T-cell (primary cell): ENCODE data around the gene SKI. TPM values are rescaled to one million over a fixed set of nuclear protein-coding genes. Genes with fewer than 3 reads are reported as not detected.
A peak's percentile ranks its signal among the peaks of the same experiment; 100 is the strongest.

Experiments used
- ATAC-seq, 4 experiments: fragments of 200-7000 bp in 3 of 4; fragments of 150-1000 bp in 1 of 4; cut with Tn5 transposase; replicated peaks in 1 of 4; 1 replicate in 3 of 4; 2 replicates in 1 of 4; pipeline ENCODE4 v1.10.0; 2021; ENCODE audit warnings: moderate library complexity in 3 of 4, mild to moderate bottlenecking in 2 of 4, moderate number of reproducible peaks in 1 of 4
- CTCF ChIA-PET, 2 donors: fragments of 300-600 bp; sonication (Branson Sonifier 250); formaldehyde crosslinking; loops; one replicate each; lab custom pipeline; 2022; ENCODE audit warnings: antibody characterized with exemption in 2 of 2; lab: Charles Lee
- POLR2A ChIA-PET, 2 donors: fragments of 300-600 bp; sonication (Branson Sonifier 250); formaldehyde crosslinking; loops; one replicate each; lab custom pipeline; 2022; ENCODE audit warnings: antibody characterized with exemption in 2 of 2; lab: Charles Lee
- DNase-seq, 35 experiments: peaks; one replicate each; pipeline versions ENCODE4 v3.0.0 to v3.0.0-alpha.2; 2013 to 2023
- H3K27ac ChIP-seq: one replicate; pipeline ENCODE4 v1.5.1; 2013; ENCODE audit warnings: low read length
- H3K27me3 ChIP-seq, 2 experiments: replicated peaks in 1 of 2; 1 replicate in 1 of 2; 2 replicates in 1 of 2; pipeline versions ENCODE4 v1.6.1 to v1.7.0; 2013; ENCODE audit warnings: low read length in 1 of 2, mixed read lengths in 1 of 2; ENCODE audit not compliant: control insufficient read depth in 2 of 2, insufficient read depth in 2 of 2; ENCODE audit errors: extremely low read depth in 1 of 2
- H3K36me3 ChIP-seq, 2 donors: 1 replicate in 1 of 2; 2 replicates in 1 of 2; pipeline versions ENCODE4 v1.6.1 to v1.7.0; 2013; ENCODE audit warnings: low read length in 1 of 2; ENCODE audit not compliant: control insufficient read depth in 2 of 2, insufficient read depth in 1 of 2; ENCODE audit errors: extremely low read depth in 1 of 2
- H3K4me1 ChIP-seq, 2 experiments: 1 replicate in 1 of 2; 2 replicates in 1 of 2; pipeline versions ENCODE4 v1.6.1 to v1.7.0; 2013; ENCODE audit warnings: low read length in 2 of 2, mixed read lengths in 1 of 2; ENCODE audit not compliant: insufficient read depth in 2 of 2, control insufficient read depth in 1 of 2; ENCODE audit errors: extremely low read depth in 1 of 2
- H3K4me3 ChIP-seq, 2 donors: 1 replicate in 1 of 2; 2 replicates in 1 of 2; pipeline versions ENCODE4 v1.5.1 to v1.7.0; 2013; ENCODE audit warnings: mild to moderate bottlenecking in 2 of 2, low read length in 1 of 2, moderate library complexity in 1 of 2; ENCODE audit not compliant: control insufficient read depth in 1 of 2; ENCODE audit errors: extremely low read depth in 1 of 2
- H3K9me3 ChIP-seq: 2 replicates; pipeline ENCODE4 v1.7.0; 2013
- H3K27ac Mint-ChIP-seq, 2 donors: one replicate each; pipeline ENCODE4 v1.8.0; 2020 to 2021; ENCODE audit warnings: mild to moderate bottlenecking in 2 of 2, mixed read lengths in 2 of 2
- H3K27me3 Mint-ChIP-seq, 2 donors: one replicate each; pipeline ENCODE4 v1.8.0; 2021 to 2022; ENCODE audit warnings: mixed read lengths in 2 of 2
- H3K36me3 Mint-ChIP-seq: one replicate; pipeline ENCODE4 v1.8.0; 2021; ENCODE audit warnings: mixed read lengths
- H3K4me1 Mint-ChIP-seq, 3 donors: one replicate each; pipeline ENCODE4 v1.8.0; 2020 to 2022; ENCODE audit warnings: mixed read lengths in 3 of 3, mild to moderate bottlenecking in 1 of 3
- H3K4me3 Mint-ChIP-seq, 3 donors: one replicate each; pipeline ENCODE4 v1.8.0; 2020 to 2022; ENCODE audit warnings: mild to moderate bottlenecking in 3 of 3, mixed read lengths in 3 of 3, moderate library complexity in 3 of 3
- H3K9me3 Mint-ChIP-seq, 3 donors: one replicate each; pipeline ENCODE4 v1.8.0; 2020 to 2022; ENCODE audit warnings: mixed read lengths in 3 of 3
- WGBS: methylation state at CpG from one replicate; pipeline ENCODE4 v1.1.5; 2013; ENCODE audit warnings: missing lambda C conversion rate; ENCODE audit not compliant: insufficient coverage; 5-methylcytosine and 5-hydroxymethylcytosine counted together
- total RNA-seq, 35 experiments: library from RNA in 6 of 35; stranded (reverse) in 6 of 35; fragments of 120-200 nt in 1 of 35; gene quantifications; one replicate each; pipeline versions ENCODE4 v1.2.1 to v1.2.4 and lab custom pipeline; 2013 to 2026

The SKI gene
- total RNA-seq, 5 donors from 2014 or later (not counting 1 experiment from before 2014, with no cell fraction given) = 137 to 299 (median 157) TPM

- H3K36me3 Mint-ChIP-seq = no peaks in the 10 kb centered on the region
- H3K9me3 Mint-ChIP-seq = no peaks in the 10 kb centered on the region
- peak overlapping the region; percentile 92 to 93 for H3K27ac Mint-ChIP-seq
- 89% methylated on average over 3 of the region's 10 CpGs for WGBS
- peaks cover 17 to 36% (median 28%) of the 10 kb centered on the region in 3 donors for H3K4me1 Mint-ChIP-seq
- ChIA-PET POLR2A (no interaction called here), CTCF (interaction anchor here (0.5 to 1.0 kb wide), 2 partner anchors 184 to 389 kb away, joined by 3 read pairs; partner anchors contain the start of gene PRXL2B (in 1 of the 2))
- no peaks in the 10 kb centered on the region for H3K9me3 ChIP-seq
- peaks cover 0 to 2% of the 10 kb centered on the region in 2 donors for H3K36me3 ChIP-seq
- ATAC-seq = no peak
- H3K4me3 Mint-ChIP-seq = peak overlapping the region in 1 of 3 donors; percentile 80
- H3K4me3 ChIP-seq = no peak overlapping the region
- H3K27me3 ChIP-seq = no peaks in the 10 kb centered on the region
- no peak for DNase-seq
- H3K27ac ChIP-seq = peak overlapping the region; percentile 84
- H3K4me1 ChIP-seq = peaks cover 13 to 67% of the 10 kb centered on the region in 2 experiments
- no peaks in the 10 kb centered on the region for H3K27me3 Mint-ChIP-seq
Observed at GRCh38 chr1:2197707-2198165, 30.4 kb upstream of the SKI start.

- H3K27ac Mint-ChIP-seq = peak overlapping the region; percentile 92 to 93
- Histone ChIP-seq H3K27me3 (no peaks in the 10 kb centered on the region), H3K9me3 (no peaks in the 10 kb centered on the region), H3K36me3 (no peaks in the 10 kb centered on the region), H3K4me3 (peak overlapping the region in 1 of 2 donors; percentile 3), H3K4me1 (peaks cover 13 to 60% of the 10 kb centered on the region in 2 experiments), H3K27ac (peak overlapping the region; percentile 84)
- CTCF ChIA-PET = interaction anchor here in 1 of 2 donors (1.0 to 1.1 kb wide), 2 partner anchors 36 to 183 kb away, joined by 3 to 5 read pairs; no protein-coding TSS in a partner anchor
- POLR2A ChIA-PET = interaction anchor here in 1 of 2 donors (1.1 kb wide), 1 partner anchor 36 kb away, joined by 11 read pairs; no protein-coding TSS in a partner anchor
- DNase-seq (no peak), ATAC-seq (no peak)
- no peaks in the 10 kb centered on the region for H3K27me3 Mint-ChIP-seq
- H3K36me3 Mint-ChIP-seq = no peaks in the 10 kb centered on the region
- H3K9me3 Mint-ChIP-seq = no peaks in the 10 kb centered on the region
- peak overlapping the region in 1 of 3 donors; percentile 80 for H3K4me3 Mint-ChIP-seq
- 83% methylated on average over 8 of the region's 11 CpGs for WGBS
- peaks cover 17 to 33% (median 26%) of the 10 kb centered on the region in 3 donors for H3K4me1 Mint-ChIP-seq
Observed at GRCh38 chr1:2198571-2198970, 29.5 kb upstream of the SKI start.

GRCh38 chr1:2199042-2199810 lies 28.9 kb upstream of the SKI start:
- no peaks in the 10 kb centered on the region for H3K36me3 Mint-ChIP-seq
- no peaks in the 10 kb centered on the region for H3K9me3 ChIP-seq
- ATAC-seq = peak; percentile 58 to 66 (median 64)
- no peaks in the 10 kb centered on the region for H3K9me3 Mint-ChIP-seq
- ChIA-PET CTCF (interaction anchor here (0.6 to 1.1 kb wide), 7 partner anchors 35 to 386 kb away, joined by 3 to 20 read pairs (median 5); no protein-coding TSS in a partner anchor), POLR2A (interaction anchor here (0.5 to 1.1 kb wide), 5 partner anchors 35 to 315 kb away, joined by 3 to 12 read pairs (median 5); no protein-coding TSS in a partner anchor)
- peak overlapping the region; percentile 92 to 93 for H3K27ac Mint-ChIP-seq
- H3K36me3 ChIP-seq = no peaks in the 10 kb centered on the region
- H3K4me1 Mint-ChIP-seq = peaks cover 17 to 31% (median 23%) of the 10 kb centered on the region in 3 donors
- peak overlapping the region; percentile 39 to 61 for H3K4me3 ChIP-seq
- DNase-seq = peak; percentile 64 to 88 (median 79)
- H3K27me3 ChIP-seq = no peaks in the 10 kb centered on the region
- H3K4me3 Mint-ChIP-seq = peak overlapping the region; percentile 75 to 80 (median 80)
- peaks cover 13 to 60% of the 10 kb centered on the region in 2 experiments for H3K4me1 ChIP-seq
- 14% methylated on average over 23 of the region's 24 CpGs for WGBS
- peak overlapping the region; percentile 84 for H3K27ac ChIP-seq
- H3K27me3 Mint-ChIP-seq = no peaks in the 10 kb centered on the region

GRCh38 chr1:2200308-2200943 lies 27.7 kb upstream of the SKI start:
- no peaks in the 10 kb centered on the region for H3K36me3 Mint-ChIP-seq
- Histone ChIP-seq H3K27ac (no peak overlapping the region), H3K36me3 (no peaks in the 10 kb centered on the region), H3K27me3 (no peaks in the 10 kb centered on the region), H3K9me3 (no peaks in the 10 kb centered on the region), H3K4me1 (peaks cover 13 to 60% of the 10 kb centered on the region in 2 experiments), H3K4me3 (no peak overlapping the region)
- DNase-seq (no peak), ATAC-seq (no peak)
- ChIA-PET CTCF (interaction anchor here in 1 of 2 donors (0.7 kb wide), 2 partner anchors 93 to 186 kb away, joined by 6 to 9 read pairs; no protein-coding TSS in a partner anchor), POLR2A (no interaction called here)
- 95% methylated on average over 15 of the region's 21 CpGs for WGBS
- peaks cover 17 to 30% (median 23%) of the 10 kb centered on the region in 3 donors for H3K4me1 Mint-ChIP-seq
- no peaks in the 10 kb centered on the region for H3K27me3 Mint-ChIP-seq
- no peak overlapping the region for H3K27ac Mint-ChIP-seq
- no peaks in the 10 kb centered on the region for H3K9me3 Mint-ChIP-seq
- H3K4me3 Mint-ChIP-seq = no peak overlapping the region

GRCh38 chr1:2201062-2201461 lies 27.1 kb upstream of the SKI start:
- POLR2A ChIA-PET = no interaction called here

GRCh38 chr1:2202008-2202575 lies 26.0 kb upstream of the SKI start:
- Mint-ChIP-seq H3K27ac (peak overlapping the region; percentile 34 to 39), H3K27me3 (no peaks in the 10 kb centered on the region), H3K9me3 (no peaks in the 10 kb centered on the region), H3K36me3 (no peaks in the 10 kb centered on the region), H3K4me1 (peaks cover 17 to 38% (median 26%) of the 10 kb centered on the region in 3 donors), H3K4me3 (no peak overlapping the region)
- H3K36me3 ChIP-seq = no peaks in the 10 kb centered on the region
- H3K27me3 ChIP-seq = no peaks in the 10 kb centered on the region
- no peak overlapping the region for H3K4me3 ChIP-seq
- peaks cover 16 to 63% of the 10 kb centered on the region in 2 experiments for H3K4me1 ChIP-seq
- no peak overlapping the region for H3K27ac ChIP-seq
- CTCF ChIA-PET = no interaction called here
- H3K9me3 ChIP-seq = no peaks in the 10 kb centered on the region
- ATAC-seq = no peak
- POLR2A ChIA-PET = no interaction called here
- 88% methylated on average over 2 of the region's 9 CpGs for WGBS
- DNase-seq = no peak

More at GRCh38 chr1:2201062-2201461, 27.1 kb upstream of the SKI start:
- no peak overlapping the region for H3K4me3 ChIP-seq
- Mint-ChIP-seq H3K4me3 (no peak overlapping the region), H3K9me3 (no peaks in the 10 kb centered on the region), H3K36me3 (no peaks in the 10 kb centered on the region), H3K4me1 (peaks cover 17 to 33% (median 25%) of the 10 kb centered on the region in 3 donors), H3K27ac (no peak overlapping the region), H3K27me3 (no peaks in the 10 kb centered on the region)
- CTCF ChIA-PET = no interaction called here
- H3K27ac ChIP-seq = no peak overlapping the region
- H3K9me3 ChIP-seq = no peaks in the 10 kb centered on the region
- ATAC-seq = no peak
- H3K36me3 ChIP-seq = no peaks in the 10 kb centered on the region
- no peak for DNase-seq
- H3K4me1 ChIP-seq = peaks cover 16 to 60% of the 10 kb centered on the region in 2 experiments
- no peaks in the 10 kb centered on the region for H3K27me3 ChIP-seq
- WGBS = 95% methylated on average over 12 of the region's 14 CpGs
